GM19468 (cell line): ENCODE results near the gene MTIF3.

ENCODE experiments used
- ATAC-seq: cut with Tn5 transposase; IDR thresholded peaks from one replicate; pipeline ENCODE4 v1.9.1; 2021; ENCODE audit warnings: mild to moderate bottlenecking, moderate library complexity, moderate number of reproducible peaks; ENCODE audit not compliant: unreplicated experiment; ENCODE audit errors: extremely low read depth

Gene MTIF3, protein sequence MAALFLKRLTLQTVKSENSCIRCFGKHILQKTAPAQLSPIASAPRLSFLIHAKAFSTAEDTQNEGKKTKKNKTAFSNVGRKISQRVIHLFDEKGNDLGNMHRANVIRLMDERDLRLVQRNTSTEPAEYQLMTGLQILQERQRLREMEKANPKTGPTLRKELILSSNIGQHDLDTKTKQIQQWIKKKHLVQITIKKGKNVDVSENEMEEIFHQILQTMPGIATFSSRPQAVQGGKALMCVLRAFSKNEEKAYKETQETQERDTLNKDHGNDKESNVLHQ

DNA sequence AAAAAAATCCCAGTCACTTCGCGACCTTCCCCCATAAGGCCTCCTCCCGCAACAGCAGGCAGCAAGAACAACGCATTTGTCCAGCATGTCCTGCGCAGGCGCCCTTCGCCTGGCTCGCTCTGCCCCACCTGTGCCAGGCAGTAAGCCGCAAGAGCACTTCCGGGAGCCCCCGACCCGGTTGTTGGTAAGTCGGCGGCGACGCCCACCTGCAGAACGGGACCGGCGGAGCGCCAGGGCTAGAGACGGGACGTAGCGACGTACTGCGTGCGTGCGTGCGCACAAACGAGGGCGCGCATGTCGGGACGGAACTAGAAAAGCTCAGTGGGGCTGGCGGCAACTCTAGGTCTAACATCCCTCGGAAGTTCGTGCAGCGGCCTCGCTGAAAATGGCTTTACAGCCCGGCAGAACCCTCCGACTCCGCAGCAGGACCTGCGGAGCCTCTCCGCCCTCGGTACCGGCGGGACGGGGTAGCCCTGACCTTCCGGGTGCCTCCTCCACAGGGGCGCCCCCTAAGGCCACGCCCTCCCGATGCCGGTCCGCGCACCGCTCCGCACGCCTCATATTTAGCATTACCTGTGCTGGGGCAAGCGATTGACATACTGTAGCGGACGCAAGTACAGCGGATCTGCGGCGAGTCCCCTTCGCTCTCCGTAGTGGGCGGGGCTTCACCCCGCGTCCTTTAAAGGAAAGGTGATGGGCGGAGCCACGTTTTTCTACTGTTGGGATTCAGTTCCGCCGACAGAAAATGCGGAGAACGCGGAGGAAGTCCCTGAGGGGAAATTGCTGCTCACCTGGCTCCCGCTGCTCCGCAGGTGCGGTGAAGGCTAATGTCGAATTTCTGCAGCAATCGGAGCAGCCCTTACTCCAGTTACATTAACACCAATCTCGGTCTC lies at the start of gene MTIF3:
TSS of gene MTIF3 (minus strand) at position 629 of the 893 bp plus-strand sequence. CDS start 10,116 bp downstream, outside the sequence.
- peak; percentile 69 for ATAC-seq

DNA sequence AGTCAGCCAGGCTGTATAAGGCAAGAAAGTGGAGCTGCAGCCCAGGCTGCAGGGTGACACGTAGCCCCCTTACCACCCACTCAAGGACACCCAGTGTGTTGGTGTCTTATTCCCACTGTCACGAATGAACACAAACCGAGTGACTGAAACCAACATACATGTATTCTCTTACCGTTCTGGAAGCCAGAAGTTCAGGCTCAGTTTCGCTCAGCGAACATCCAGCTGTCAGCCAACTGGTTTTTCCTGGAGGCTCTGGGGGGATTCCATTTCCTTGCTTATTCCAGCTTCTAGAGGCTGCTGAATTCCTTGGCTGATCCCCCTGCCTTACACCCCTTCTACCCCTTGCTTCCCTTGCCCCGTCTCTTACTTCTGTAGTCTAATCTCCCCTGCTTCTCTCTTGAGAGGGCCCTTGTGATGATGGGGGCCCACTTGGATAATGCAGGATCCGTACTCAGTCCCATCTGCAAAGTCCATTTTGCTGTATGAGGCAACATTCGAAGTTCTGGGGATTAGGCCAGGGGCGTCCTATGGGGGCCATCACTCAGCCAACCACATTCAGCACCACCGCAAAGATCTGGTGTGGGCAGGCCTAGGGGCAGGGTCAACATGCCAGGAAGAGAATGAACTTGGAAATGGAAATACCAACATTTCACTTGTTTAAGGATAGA lies 47.3 kb upstream of the MTIF3 start:
- no peak for ATAC-seq

DNA sequence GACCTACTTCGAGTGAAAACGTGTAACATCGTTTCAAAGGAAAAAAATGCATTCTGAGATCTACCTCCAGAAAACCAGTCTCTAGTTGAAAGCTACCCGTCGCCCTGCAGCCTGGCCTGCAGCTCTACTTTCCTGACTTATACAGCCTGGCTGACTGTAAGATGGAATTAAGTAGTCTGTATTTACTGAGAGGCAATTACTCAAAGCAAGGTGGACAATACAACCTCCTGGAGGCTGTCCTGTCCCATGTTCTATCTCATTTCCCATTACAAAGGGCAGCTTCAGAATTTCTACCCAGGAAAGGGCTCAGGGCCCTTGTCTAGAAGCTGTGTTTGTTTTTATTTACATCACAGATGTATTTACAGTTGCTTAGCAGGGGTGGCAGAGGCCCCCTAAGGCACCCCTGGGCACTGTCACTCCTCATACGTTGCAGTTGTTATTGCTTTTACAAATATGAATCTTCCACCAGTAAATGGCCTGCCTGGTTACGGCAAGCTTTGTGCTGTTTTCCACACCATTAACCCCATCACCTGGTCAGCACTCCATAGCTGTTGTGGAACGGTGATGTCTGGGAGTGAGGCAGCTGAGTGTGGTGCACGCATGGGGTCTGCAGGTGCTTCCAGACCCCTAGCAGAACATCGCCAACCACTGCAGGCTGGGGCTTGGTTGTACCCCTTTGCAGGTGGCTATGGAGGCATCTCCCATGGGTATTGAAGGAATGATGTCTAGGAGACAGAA lies 46.3 kb upstream of the MTIF3 start:
- no peak for ATAC-seq

DNA sequence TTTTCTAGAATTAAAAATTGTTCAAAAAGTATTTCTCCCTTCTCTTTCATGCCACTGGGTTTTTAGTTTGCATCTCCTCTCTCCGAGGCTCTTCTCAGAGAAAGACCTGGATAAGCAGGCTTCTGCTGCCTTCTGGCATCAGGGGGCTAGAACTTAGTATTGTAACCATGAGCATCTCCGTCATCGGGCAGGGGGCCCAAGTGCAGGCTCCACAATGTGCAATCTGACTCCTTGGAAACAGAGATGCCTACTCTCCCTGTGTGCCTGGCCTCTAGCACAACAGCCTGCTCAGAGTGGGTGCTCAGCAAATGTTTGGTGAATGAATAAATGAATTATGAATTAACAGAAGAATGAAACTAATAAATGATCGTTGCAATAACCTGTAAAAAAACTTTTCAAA lies 45.6 kb upstream of the MTIF3 start:
- no peak for ATAC-seq

DNA sequence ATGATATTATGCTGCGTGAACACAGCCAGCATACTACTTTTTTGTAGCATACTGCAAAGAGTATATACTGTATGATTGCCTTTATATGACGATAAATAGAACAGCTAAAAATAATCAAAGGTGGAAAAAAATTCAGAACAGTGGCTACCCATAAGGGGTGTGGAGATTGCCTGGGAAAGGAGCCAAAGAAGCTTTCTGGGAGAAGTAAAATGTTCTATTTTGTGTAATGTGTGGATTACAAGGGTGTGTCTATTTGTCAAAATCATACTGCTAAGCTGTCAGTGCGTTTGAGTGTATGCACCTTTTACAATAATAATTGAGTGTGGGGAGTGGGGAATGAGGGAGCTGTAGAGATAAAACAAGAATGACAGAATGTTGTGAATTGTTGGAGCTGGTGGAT lies 45.2 kb upstream of the MTIF3 start:
- ATAC-seq: no peak

DNA sequence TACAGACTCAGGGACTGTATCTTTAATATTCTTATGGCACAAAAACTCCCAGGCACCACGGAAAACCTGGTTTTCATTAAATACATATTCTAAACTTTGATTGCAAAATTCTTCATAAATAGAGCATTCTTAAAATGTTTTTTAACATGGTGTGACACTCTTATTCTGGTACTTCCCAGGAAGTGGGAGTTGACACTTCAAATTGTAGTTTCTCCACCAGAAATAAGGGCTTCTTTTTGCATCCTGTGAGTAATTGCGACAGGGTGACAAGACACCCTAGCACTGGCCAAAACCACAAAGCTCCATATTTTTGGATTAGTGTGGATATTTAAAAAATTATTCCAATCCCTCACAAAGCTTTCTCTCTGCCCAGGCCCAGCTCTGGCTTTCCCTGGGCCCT lies 43.6 kb upstream of the MTIF3 start:
- ATAC-seq: no peak

DNA sequence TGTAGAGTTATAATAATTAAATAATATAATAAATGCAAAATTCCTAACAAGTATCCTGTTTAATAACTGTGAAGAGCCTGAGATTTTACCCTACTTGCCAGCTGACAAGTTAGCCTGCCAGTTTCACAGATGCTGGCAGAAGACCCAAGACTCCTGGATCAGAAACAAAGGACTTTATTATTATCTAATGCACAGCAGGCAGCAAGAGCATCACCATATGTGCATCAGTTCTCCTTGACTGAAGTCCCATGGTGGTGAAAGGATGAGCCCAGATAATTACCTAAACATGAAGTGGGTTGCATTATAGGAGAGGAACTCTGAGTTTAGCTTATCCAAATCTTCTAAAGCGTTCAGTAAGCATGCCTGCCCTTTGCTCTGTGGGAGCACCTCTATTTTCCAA lies 39.1 kb upstream of the MTIF3 start:
- no peak for ATAC-seq

DNA sequence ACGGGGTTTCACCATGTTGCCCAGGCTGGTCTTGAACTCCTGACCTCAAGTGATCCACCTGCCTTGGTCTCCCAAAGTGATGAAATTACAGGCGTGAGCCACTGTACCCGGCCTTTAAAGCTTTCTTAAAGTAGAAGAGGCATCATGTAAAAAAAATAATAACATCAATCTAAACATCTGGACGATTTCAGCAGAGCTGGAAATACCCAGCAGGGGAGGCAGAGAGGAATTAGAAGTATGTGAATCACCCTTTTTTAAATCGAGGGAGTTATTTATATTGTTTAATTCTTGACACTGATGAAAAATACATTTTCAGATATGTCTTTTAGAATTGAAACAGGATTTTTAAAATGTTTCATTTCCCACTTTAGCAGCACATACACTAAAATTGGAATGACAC lies 37.4 kb upstream of the MTIF3 start:
- ATAC-seq: no peak

DNA sequence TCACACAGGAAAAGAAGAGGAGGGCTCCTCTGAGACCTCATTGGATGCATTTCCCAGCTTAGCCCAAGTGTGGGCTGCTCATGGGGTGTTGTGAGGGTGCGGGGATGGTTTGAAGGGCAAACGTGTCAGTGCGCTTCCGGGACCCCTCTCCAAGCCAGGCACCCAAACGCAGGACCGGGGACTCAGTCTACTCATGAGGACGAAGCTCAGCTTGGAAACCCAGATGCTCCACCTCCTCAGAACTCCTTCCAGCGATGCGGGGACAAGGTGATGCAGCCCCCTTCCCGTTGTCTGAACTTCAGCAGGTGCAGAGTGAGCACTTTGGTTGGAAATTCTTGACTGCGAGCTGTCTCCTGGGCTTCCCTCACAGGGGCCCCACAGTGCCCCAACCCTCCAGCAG lies 33.1 kb upstream of the MTIF3 start:
- ATAC-seq: no peak

DNA sequence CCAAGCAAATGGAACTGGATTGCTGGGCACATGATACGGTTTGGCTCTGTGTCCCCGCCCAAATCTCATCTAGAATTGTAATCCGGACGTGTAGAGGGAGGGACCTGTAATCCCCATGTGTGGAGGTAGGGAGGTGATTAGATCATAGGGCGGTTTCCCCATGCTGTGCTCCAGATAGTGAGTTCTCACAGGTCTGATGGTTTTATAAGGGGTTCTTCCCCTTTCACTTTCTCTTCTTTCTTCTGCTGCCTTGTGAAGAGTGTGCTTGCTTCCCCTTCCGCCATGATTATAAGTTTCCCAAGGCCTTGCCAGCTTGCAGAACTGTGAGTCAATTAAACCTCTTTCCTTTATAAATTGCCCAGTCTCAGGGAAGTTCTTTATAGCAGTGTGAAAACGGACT lies 32.6 kb upstream of the MTIF3 start:
- peak; percentile 83 for ATAC-seq

DNA sequence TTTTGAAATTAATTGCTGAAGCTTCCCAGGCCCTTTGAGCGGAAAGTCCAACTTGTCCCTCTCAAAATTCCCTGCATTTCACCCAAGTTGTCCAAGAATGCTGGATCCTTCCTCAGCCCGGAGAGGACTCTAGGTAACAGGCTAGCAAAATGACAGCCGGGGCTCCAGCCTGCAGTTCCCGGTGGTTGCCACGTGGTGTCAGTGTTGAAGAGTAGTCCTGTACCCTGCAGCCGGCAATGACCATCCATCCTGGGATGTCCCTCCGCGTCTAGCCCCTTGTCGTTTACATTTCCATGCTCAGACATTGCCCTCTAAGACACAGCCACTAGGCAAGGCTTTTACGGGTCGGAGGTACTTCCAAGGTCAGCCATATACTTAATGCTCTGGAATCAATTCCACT lies 31.4 kb upstream of the MTIF3 start:
- no peak for ATAC-seq

DNA sequence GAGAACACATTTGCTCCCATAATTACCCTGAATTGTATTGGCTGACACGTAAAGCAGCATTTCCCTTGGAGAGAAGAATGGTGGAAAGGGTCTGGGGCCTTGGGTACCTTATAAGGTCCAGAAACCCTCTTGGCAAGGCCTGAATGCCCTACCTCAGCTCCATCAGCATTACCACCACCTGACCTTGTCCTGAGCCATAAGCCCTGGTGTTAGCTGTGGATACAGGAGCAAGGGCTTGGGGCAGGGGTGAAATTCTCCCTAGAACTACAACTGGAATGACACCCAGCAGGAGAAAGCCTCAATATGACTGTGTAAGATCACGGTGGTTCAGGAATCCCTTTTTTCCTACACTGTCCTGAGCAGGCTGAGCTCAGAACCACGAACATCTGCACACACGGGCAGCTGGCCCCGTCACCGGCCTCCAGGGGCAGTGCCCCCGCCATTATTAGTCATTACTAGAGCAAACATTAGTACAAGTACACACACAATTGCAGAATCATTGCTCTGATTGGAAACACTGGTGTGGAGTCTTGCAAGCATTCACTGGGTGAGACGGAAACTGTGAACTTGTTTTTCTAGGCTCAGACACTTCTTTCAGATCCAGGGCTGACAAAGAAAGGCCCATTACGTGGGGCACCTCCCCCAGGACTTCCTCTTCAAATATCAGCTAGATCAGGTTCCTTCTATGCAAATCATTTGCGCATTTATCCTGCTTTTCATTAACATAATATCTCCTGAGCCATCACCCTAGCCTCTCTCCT lies 26.8 kb upstream of the MTIF3 start:
- ATAC-seq: no peak

DNA sequence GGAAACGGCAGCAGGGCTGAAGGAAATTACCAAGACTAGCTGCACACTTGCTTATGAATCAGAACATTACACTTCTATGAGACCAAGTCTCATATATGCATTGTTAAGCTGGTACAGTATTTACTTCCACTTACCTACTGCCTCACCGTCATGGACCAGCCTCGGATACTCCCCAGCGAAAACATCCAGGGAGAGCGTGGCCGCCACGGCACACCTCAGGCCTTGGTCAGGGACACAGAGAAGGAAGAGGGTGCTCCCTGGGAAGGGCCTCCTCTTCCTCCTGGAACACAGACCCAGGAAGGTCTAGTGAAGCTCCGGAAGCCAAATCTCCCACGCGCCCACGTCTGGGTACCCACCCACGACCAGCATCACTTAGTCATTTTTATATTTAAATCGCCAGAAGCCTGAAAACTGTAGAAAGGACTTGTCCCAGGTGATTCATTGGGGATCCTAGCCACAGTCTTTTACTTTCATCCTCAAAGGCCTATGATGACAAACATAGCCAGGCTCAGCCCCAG lies 24.4 kb upstream of the MTIF3 start:
- no peak for ATAC-seq

DNA sequence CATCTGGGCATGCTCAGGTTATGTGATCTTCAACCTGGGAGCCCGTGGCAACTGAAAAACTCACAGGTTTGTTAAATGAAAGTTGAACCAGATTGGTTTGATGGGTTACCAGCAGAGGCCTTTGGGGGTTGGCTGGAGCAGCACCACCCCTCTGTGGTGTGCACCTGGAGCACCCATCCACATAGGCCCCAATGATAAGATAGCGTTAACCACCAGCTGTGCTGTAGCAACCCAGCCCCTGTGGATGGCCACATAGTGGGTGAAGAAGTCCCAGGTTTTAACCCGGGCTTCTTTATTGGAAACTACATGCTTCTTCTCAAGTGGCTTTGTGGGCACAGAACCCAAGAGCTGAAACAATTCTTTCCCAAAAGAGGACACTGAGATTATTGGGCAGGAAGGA lies 22.6 kb upstream of the MTIF3 start:
- no peak for ATAC-seq

DNA sequence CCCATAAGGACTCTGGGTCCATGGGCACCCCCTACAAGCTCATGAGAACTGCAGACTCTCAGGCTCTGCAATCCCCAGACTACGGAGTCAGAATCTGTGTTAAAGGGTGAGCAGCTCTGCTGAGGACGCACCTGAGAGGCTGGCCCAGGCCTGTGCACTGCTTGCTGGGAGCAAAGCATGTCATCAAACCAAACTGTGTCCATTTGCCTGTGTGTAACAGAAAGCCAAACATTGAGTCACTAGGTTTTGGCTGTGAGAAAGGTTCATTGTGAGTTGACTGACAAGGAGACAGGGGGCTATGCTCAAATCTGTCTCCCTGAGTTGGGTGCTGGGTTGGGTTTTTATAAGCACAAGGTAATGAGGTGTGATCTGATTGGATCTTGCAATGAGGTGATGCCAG lies 22.1 kb upstream of the MTIF3 start:
- ATAC-seq: no peak

DNA sequence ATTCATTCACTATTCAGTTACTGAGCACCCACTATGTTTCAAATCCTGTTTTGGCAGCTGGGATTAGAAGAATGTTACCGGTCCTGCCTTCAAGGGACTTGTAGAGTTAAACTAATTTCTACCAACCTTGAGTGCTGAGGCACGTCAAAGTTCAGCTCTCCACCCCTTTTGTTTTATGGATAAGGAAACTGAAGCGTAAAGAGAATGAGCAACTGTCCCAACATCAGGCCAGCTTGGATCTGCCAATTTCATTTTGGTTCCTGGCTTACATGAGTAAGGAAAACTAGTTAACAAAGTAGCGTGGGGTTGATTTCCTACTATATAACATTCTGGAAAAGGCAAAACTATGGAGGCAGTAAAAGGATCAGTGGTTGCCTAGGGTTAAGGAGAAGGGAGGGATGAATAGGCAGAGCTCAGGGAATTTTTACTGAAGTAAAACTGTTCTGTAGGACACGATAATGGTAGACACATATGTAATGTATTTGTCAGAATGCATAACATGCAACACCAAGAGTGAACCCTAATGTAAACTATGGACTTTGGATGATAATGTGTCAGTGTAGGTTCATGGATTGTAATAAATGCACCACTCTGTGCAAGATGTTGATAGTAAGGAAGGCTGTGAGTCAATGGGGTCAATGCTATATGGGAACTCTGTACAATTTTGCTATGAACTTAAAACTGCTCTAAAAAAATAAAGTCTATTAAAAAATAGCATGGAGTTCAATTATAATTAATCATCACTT lies 19.9 kb upstream of the MTIF3 start:
- no peak for ATAC-seq

DNA sequence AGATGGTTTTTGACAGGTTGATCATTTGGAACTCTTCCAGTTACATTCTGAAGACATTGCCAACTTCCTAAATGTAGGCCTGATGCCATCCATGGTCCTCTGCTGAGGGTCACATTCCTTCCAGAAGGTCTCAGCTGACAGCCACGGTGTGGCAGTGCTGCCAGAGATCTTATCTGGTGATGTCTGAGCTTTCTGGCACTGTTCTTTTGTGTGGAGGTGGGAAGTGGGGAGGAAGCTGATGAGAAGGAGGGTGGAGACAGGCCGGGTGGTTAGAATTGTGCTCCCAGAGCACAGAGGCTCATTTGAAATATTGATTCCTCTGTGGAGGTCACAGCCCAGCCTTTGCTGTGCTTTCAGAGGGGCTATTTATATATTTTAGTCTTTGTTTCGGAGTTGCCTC lies 16.1 kb upstream of the MTIF3 start:
- ATAC-seq: no peak

DNA sequence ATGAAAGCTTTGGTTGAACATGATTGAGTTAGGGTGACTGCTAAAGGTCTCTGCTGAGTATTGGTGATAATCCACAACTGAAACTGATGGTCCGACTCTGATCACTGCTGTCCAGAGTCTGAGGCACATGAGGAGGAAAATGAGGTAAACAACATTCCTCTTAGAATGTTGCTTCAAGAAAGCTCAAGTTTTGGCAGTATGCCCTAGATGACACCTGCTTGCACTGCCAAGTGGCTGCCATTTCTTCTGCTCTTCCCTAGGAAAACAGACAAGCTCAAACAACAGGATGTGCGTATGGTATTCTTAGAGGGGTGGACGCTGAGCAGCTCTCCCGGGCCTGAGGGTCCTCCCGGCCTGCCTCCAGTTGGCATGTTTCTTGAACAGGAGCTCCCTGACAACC lies 15.2 kb upstream of the MTIF3 start:
- no peak for ATAC-seq

DNA sequence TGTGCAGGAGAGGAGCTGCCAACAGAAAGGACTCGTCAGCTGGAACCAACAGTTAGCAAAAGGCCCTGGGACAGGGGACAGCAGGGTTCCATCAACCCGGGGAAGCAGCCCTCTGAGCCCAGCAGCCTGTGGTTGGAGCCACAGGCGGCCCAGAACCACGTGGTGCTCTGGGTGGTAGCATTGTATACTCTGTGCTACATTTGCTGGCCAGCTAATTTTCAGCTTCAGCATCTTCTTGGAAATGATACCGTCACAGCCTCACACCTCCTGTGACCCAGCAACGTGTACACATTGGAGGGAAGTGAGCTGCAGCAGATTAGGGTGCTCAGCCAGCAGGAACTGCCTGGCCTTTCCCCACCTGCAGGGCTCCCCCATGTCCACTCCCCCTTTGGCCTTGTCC lies 13.1 kb upstream of the MTIF3 start:
- ATAC-seq: no peak
